Hepatocyte (in vitro differentiated cells): ENCODE results near the gene DTX1. TPM values are rescaled to one million over a fixed set of nuclear protein-coding genes. Genes with fewer than 3 reads are reported as not detected.

Source experiments
- DNase-seq: peaks from one replicate; pipeline ENCODE4 v3.0.0-alpha.2; 2016; ENCODE audit warnings: low spot score
- H2AFZ ChIP-seq: fragments of 200-600 bp; sonication (generic); 2 replicates; pipeline ENCODE4 v1.6.0; 2016; ENCODE audit warnings: antibody characterized with exemption, mild to moderate bottlenecking
- H3K27ac ChIP-seq: fragments of 200-600 bp; sonication (generic); 2 replicates; pipeline ENCODE4 v1.5.1; 2016; ENCODE audit warnings: mild to moderate bottlenecking
- H3K27me3 ChIP-seq: fragments of 200-600 bp; sonication (generic); 2 replicates; pipeline ENCODE4 v1.6.1; 2016
- H3K36me3 ChIP-seq: fragments of 200-600 bp; sonication (generic); replicated peaks from 2 replicates; pipeline ENCODE4 v1.5.1; 2016; ENCODE audit warnings: low read depth; ENCODE audit not compliant: insufficient read depth
- H3K4me1 ChIP-seq: fragments of 200-600 bp; sonication (generic); 2 replicates; pipeline ENCODE4 v1.5.1; 2016; ENCODE audit warnings: mild to moderate bottlenecking, moderate library complexity; ENCODE audit not compliant: insufficient read depth
- H3K4me2 ChIP-seq: fragments of 200-600 bp; sonication (generic); 2 replicates; pipeline ENCODE4 v1.6.0; 2016
- H3K4me3 ChIP-seq: fragments of 200-600 bp; sonication (generic); 2 replicates; pipeline ENCODE4 v1.5.1; 2016; ENCODE audit warnings: mild to moderate bottlenecking
- H3K79me2 ChIP-seq: fragments of 200-600 bp; sonication (generic); 2 replicates; pipeline ENCODE4 v1.6.0; 2017; ENCODE audit warnings: mild to moderate bottlenecking
- H3K9me2 ChIP-seq: fragments of 200-600 bp; sonication (generic); replicated peaks from 2 replicates; pipeline ENCODE4 v1.6.0; 2017; ENCODE audit warnings: mild to moderate bottlenecking; ENCODE audit not compliant: insufficient read depth
- H3K9me3 ChIP-seq: fragments of 200-600 bp; sonication (generic); 2 replicates; pipeline ENCODE4 v1.5.1; 2016; ENCODE audit warnings: low read depth, mild to moderate bottlenecking
- H4K20me1 ChIP-seq: fragments of 200-600 bp; sonication (generic); 2 replicates; pipeline ENCODE4 v1.6.0; 2016; ENCODE audit warnings: mild to moderate bottlenecking; ENCODE audit not compliant: insufficient read depth, poor library complexity, severe bottlenecking
- CTCF ChIP-seq: fragments of 200-600 bp; sonication (generic); IDR thresholded peaks from 2 replicates; pipeline ENCODE4 v1.5.1; 2016; ENCODE audit warnings: antibody characterized with exemption, mild to moderate bottlenecking; ENCODE audit not compliant: poor library complexity
- EZH2 ChIP-seq: fragments of 200-600 bp; sonication (generic); IDR thresholded peaks from 2 replicates; pipeline ENCODE4 v1.6.1; 2016; ENCODE audit warnings: antibody characterized with exemption, mild to moderate bottlenecking, borderline replicate concordance
- EZH2phosphoT487 ChIP-seq: fragments of 200-600 bp; sonication (generic); IDR thresholded peaks from one replicate; pipeline ENCODE4 v1.6.1; 2018; ENCODE audit warnings: antibody characterized with exemption, mild to moderate bottlenecking, low read depth, moderate library complexity; ENCODE audit not compliant: unreplicated experiment, severe bottlenecking
- WGBS: methylation state at CpG from one replicate; pipeline ENCODE4 v1.1.6; 2016; ENCODE audit warnings: low lambda C conversion rate; ENCODE audit errors: missing lambda C conversion rate; 5-methylcytosine and 5-hydroxymethylcytosine counted together
- polyA plus RNA-seq: library from polyadenylated mRNA; unstranded; fragments of >200 nt; fragmentation: Nextera tagmentation; extraction: Ambion mirVana; gene quantifications from 2 replicates; pipeline ENCODE4 v1.2.1, GENCODE V29; 2016
- total RNA-seq: library from RNA; depleted of rRNA; stranded (reverse); fragments of >200 nt; gene quantifications from 2 replicates; pipeline ENCODE4 v1.2.3, GENCODE V29; 2014

DTX1 gene
- total and polyA plus RNA-seq, 2 experiments from 2014 or later = 0.47 to 2.3 TPM

- no peak overlapping the region for H2AFZ ChIP-seq
- H3K4me1 ChIP-seq = no peaks in the 10 kb centered on the region
- H3K4me3 ChIP-seq = no peak overlapping the region
- H3K9me3 ChIP-seq = no peaks in the 10 kb centered on the region
- no peak for TF ChIP-seq EZH2
- no peak for TF ChIP-seq EZH2phosphoT487
- no peak for TF ChIP-seq CTCF
- H3K36me3 ChIP-seq = no peaks in the 10 kb centered on the region
- H3K9me2 ChIP-seq = no peaks in the 10 kb centered on the region
- no peak overlapping the region for H3K27ac ChIP-seq
- peaks cover 37% of the 10 kb centered on the region for H3K27me3 ChIP-seq
- no peak for DNase-seq
- no peaks in the 10 kb centered on the region for H4K20me1 ChIP-seq
- H3K79me2 ChIP-seq = no peaks in the 10 kb centered on the region
- H3K4me2 ChIP-seq = no peak overlapping the region
- 83% methylated on average over 3 of the region's 3 CpGs for WGBS
Observed at GRCh38 chr12:113073586-113073985, 17.1 kb downstream of the DTX1 start.

GRCh38 chr12:113075137-113075683 is 18.7 kb downstream of the DTX1 start:
- Histone ChIP-seq H3K4me3 (no peak overlapping the region), H3K27ac (no peak overlapping the region), H3K9me2 (no peaks in the 10 kb centered on the region), H3K79me2 (no peaks in the 10 kb centered on the region), H3K4me2 (no peak overlapping the region), H3K9me3 (no peaks in the 10 kb centered on the region), H3K36me3 (no peaks in the 10 kb centered on the region), H4K20me1 (no peaks in the 10 kb centered on the region), H3K27me3 (peaks cover 49% of the 10 kb centered on the region), H3K4me1 (no peaks in the 10 kb centered on the region), H2AFZ (no peak overlapping the region)
- DNase-seq = no peak
- 77% methylated on average over 6 of the region's 6 CpGs for WGBS
- no peak for TF ChIP-seq CTCF
- TF ChIP-seq EZH2 = no peak
- TF ChIP-seq EZH2phosphoT487 = no peak

GRCh38 chr12:113077057-113077858 is 20.7 kb downstream of the DTX1 start:
- H3K79me2 ChIP-seq = no peaks in the 10 kb centered on the region
- H3K4me2 ChIP-seq = no peak overlapping the region
- no peak for TF ChIP-seq EZH2
- TF ChIP-seq CTCF = no peak
- TF ChIP-seq EZH2phosphoT487 = no peak
- H3K4me1 ChIP-seq = no peaks in the 10 kb centered on the region
- no peak overlapping the region for H3K27ac ChIP-seq
- H3K9me3 ChIP-seq = no peaks in the 10 kb centered on the region
- no peaks in the 10 kb centered on the region for H4K20me1 ChIP-seq
- H3K27me3 ChIP-seq = peaks cover 53% of the 10 kb centered on the region
- H3K36me3 ChIP-seq = no peaks in the 10 kb centered on the region
- DNase-seq = no peak
- H3K9me2 ChIP-seq = no peaks in the 10 kb centered on the region
- WGBS = 19% methylated on average over 51 of the region's 70 CpGs
- no peak overlapping the region for H2AFZ ChIP-seq
- no peak overlapping the region for H3K4me3 ChIP-seq
